GM19452 (cell line): ENCODE data around the gene DHRS7.

Source experiments
- ATAC-seq: cut with Tn5 transposase; IDR thresholded peaks from one replicate; pipeline ENCODE4 v1.9.1; 2021; ENCODE audit not compliant: unreplicated experiment

The DHRS7 gene

GRCh38 chr14:60188115-60188514, 22.9 kb upstream of the DHRS7 start:
- no peak for ATAC-seq

GRCh38 chr14:60184905-60185555, 19.8 kb upstream of the DHRS7 start:
- ATAC-seq = no peak

GRCh38 chr14:60184146-60184904, 19.1 kb upstream of the DHRS7 start:
- peak; percentile 57 for ATAC-seq

DNA sequence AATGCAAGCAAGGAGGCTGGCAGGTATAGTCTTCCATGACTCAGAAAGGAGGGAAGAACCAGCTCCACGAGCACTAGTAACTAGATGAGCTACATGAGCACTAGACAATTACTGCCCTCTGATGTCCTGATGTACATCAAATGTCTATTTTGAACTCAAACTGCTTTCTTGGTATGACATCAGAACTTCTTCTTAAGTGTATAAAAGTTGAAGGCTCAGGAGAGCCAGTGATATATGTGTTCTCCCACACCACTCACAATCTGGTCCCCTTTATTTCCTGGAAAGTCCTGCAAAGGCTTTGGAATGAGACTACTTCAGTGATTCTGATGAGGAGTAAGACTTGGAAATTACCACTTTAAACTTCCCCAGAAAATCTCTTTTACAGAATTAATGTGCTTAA, 18.5 kb upstream of the DHRS7 start:
- ATAC-seq = peak; percentile 29

DNA sequence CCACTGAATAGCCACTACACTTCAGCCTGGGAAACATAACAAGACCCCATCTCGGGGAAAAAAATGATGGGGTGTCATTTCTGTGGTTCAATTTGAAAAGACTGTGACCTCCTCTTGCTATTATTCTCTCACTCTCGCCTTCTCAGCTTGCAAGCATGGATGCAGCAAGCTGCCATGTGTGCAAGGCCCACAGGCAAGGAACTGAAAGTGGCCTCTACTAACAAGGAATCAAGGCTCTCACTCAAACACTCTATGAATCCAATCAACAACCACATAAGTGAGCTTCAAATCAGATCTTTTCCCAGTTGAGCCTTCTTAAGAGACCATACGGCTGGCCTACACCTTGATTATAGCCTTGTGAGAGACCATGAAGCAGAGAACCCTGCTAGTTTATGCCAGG, 17.9 kb upstream of the DHRS7 start:
- peak; percentile 33 for ATAC-seq

- ATAC-seq = no peak
These were observed 14.3 kb upstream of the DHRS7 start for GRCh38 chr14:60179431-60179869.

- no peak for ATAC-seq
These were observed 13.6 kb upstream of the DHRS7 start for GRCh38 chr14:60178820-60179219.

- ATAC-seq = no peak
These were observed 13.0 kb upstream of the DHRS7 start for GRCh38 chr14:60178164-60178563.

DNA sequence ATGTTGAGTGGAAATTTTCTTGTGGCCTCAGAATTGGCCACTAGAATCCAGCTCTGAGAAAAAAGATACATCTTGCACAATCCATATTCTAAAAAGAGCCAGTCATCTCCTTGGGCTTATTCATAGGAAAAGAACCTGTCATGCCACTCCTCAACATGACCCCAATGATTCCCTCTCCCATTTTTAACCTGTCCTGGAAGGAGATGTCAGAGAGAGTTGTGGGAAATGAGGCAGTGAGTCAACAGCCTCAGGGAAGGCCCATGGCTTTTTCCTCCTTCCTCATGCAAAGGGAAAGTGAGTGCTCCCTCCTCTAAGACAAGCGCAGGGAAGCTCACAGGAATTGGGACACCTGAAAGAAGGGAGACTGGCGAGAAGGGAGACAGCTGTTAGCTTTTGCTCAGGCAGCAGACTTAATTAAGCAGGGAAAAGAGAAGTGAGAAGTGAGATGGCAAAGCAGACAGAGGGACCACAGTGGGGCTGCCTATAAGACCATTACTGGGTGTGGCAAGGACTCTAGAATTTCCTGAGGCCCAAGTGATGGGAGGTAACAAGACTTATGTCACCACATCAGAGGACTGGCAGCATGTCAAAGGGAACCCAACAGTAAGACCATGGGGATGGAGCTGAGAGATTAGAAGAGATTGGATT, 10.2 kb upstream of the DHRS7 start:
- ATAC-seq = no peak

- ATAC-seq = no peak
These were observed 9.4 kb upstream of the DHRS7 start for GRCh38 chr14:60174352-60175254.

DNA sequence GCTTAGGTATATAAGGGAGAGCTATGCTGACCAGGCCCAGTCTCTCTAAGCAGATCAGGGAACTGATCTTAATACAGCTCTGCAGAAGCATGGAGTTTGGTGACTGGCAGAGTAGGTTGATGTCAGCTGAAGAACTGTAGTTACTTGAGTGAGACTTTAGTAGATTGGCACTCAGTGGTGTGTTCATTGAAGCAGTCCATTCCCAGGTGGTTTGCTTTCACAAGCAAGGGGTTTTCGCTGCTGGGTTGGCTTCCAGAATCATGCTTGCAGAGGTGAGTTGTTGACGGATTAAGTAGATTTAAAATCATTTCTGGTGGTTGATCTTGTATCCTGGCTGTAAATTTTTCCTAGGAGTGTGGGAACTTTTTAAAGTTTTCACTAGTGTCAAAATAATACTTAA, 6.5 kb upstream of the DHRS7 start:
- ATAC-seq = no peak

DNA sequence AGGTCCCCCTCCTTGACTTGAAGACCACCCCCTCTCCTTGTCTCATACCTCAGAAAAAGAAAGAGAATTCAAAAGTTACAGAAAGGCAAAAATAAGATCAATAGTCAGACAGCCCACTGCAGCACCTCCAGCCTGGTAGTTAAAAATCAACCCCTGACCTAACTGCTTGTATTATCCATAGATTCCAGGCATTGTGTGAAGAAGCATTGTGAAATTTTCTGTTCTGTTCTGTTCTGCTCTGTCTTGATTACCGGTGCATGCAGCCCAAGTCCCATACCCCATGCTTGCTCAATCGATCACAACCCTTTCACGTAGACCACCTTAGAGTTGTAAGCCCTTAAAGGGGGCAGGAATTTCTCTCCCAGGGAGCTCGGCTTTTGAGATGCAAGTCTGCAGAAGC, 5.8 kb upstream of the DHRS7 start:
- ATAC-seq = no peak

DNA sequence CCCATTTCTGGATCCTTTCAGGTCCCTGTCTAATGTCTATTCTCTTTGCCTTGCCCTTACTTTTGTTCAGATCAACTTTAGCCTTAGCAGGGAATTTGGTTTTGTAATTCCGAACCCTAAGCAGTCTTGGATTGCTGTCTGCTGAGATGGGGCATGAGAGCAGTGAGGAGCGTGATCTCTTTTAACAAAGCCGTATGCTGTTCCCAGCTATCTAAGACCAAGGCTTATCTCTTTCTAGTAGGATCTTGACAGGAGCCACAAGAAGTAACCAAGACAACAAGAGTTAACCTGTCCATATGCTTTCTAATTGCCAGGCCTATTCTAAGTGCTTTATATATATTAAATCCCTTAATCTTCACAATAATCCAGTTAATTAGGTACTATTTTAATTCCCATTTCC, 4.5 kb upstream of the DHRS7 start:
- no peak for ATAC-seq

GRCh38 chr14:60166142-60166541, 944 bp upstream of the DHRS7 start:
- ATAC-seq = no peak

- ATAC-seq = peak; percentile 13
These were observed 314 bp upstream of the DHRS7 start for GRCh38 chr14:60165547-60165876.

- ATAC-seq = peak; percentile 7
These were observed 840 bp downstream of the DHRS7 start for GRCh38 chr14:60164404-60164711.

GRCh38 chr14:60163693-60164092, 1.5 kb downstream of the DHRS7 start:
- no peak for ATAC-seq

- ATAC-seq = no peak
These were observed 3.7 kb downstream of the DHRS7 start for GRCh38 chr14:60161196-60162107.

DNA sequence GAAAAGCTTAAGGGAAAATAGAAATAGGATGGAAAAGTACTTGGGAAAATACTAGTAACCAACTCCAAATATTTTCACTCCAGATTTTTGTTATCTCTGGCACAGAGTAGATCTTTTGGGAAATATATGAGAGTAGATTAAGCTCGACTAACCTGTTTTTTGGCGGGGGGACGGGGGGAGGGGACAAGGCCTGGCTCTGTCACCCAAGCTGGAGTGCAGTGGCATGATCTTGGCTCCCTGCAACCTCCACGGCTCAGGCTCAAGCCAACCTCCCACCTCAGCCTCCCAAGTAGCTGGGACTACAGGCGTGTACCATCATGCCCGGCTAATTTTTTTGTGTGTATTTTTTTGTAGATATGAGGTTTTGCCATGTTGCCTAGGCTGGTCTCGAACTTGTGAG, 4.8 kb downstream of the DHRS7 start:
- no peak for ATAC-seq

GRCh38 chr14:60154671-60155070, 10.5 kb downstream of the DHRS7 start:
- ATAC-seq = no peak
